Measurements from ENCODE around the gene TRAPPC1. TPM values are rescaled to one million over a fixed set of nuclear protein-coding genes. Genes with fewer than 3 reads are reported as not detected.

Gene TRAPPC1, protein sequence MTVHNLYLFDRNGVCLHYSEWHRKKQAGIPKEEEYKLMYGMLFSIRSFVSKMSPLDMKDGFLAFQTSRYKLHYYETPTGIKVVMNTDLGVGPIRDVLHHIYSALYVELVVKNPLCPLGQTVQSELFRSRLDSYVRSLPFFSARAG
- total RNA-seq (ENCODE audit: low replicate concordance): 145 and 150 TPM in 2 replicates
- long read RNA-seq, partial matches to known transcripts: 0 of 4 reads
- long read RNA-seq, other reads (novel, unspliced or antisense): 0 of 4 reads

DNA sequence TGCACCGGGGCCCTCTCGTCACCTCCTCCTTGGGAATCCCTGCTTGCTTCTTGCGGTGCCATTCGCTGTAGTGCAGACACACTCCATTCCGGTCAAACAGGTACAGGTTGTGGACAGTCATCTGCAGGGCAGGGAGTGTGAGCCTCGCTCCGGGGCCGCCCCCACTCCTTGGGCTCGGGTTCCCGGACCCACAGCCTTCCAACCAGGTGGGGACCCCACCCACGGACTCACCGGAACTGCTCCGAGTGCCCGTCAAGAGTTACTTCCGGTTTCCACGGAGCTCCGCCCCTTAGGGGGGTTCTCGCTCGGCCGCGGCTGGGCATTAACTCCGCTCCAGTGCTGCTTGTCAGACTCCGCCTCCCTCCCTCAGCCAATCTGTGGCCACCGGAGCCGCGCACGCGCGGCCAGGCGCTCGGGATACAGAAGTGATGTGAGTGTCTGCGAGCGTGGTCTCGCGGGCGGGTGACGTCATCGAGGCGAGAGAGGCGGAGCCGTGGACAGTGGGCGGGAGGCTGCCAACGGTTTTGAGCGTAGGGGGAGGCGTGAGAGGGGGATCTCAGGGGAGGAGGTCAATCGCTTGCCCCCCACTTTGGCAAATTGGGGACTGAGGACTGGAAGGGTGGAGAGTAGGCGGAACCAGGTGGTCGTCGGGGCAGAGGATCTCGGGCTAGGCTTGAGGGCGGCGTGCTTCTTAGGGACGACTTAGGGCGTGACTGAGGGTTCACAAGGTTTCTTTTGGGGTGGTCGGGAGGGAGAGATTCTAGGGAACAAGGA lies at the start of gene TRAPPC1, which contains the start of gene CNTROB:
Gene TRAPPC1 (minus strand): TSS at position 238 of the 774 bp plus-strand sequence. CDS start 117 bp downstream, at position 121.
Gene CNTROB (plus strand): TSS at position 498 of the 774 bp plus-strand sequence. CDS start 874 bp downstream, outside the sequence.
- H3K27me3 Mint-ChIP-seq: peaks cover 22% of the 10 kb centered on the region

DNA sequence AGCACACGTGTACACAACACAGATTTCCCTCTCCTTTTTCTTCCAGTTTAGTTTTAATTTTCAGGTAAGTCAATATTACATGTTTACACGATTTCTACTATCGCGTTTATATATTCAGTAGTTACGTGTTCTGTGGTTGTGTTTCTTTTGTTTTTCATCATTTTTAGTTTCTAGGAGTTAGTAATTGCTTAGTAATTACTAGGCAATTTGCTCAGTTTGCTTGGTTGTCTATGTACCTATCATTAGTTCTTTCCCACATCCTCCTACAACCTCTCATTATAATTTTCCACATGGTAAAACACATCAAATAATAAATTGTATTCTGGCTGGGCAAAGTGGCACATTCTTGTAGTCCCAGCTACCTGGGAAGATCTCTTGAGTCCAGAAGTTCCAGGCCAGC lies 46.1 kb upstream of the TRAPPC1 start:
- no peaks in the 10 kb centered on the region for H3K36me3 Mint-ChIP-seq
- DNase-seq (ENCODE audit: extremely low spot score, unreplicated experiment): no peak
- H3K4me1 Mint-ChIP-seq (ENCODE audit: unreplicated experiment): no peaks in the 10 kb centered on the region
- H3K27me3 Mint-ChIP-seq: peaks cover 32% of the 10 kb centered on the region
- H3K27ac Mint-ChIP-seq: no peak overlapping the region
- peaks cover 9% of the 10 kb centered on the region for H3K9me3 Mint-ChIP-seq
- no peak overlapping the region for H3K4me3 Mint-ChIP-seq
- TF ChIP-seq, protein P1, sequence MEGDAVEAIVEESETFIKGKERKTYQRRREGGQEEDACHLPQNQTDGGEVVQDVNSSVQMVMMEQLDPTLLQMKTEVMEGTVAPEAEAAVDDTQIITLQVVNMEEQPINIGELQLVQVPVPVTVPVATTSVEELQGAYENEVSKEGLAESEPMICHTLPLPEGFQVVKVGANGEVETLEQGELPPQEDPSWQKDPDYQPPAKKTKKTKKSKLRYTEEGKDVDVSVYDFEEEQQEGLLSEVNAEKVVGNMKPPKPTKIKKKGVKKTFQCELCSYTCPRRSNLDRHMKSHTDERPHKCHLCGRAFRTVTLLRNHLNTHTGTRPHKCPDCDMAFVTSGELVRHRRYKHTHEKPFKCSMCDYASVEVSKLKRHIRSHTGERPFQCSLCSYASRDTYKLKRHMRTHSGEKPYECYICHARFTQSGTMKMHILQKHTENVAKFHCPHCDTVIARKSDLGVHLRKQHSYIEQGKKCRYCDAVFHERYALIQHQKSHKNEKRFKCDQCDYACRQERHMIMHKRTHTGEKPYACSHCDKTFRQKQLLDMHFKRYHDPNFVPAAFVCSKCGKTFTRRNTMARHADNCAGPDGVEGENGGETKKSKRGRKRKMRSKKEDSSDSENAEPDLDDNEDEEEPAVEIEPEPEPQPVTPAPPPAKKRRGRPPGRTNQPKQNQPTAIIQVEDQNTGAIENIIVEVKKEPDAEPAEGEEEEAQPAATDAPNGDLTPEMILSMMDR (conservative IDR thresholded peaks at IDR 0.05): no peak

More for the DNA sequence above, at the start of gene TRAPPC1, which contains the start of gene CNTROB:
- peaks cover 35% of the 10 kb centered on the region for H3K4me1 Mint-ChIP-seq (ENCODE audit: unreplicated experiment)
- DNase-seq (ENCODE audit: extremely low spot score, unreplicated experiment): peak; percentile 100
- TF ChIP-seq, protein P1 (conservative IDR thresholded peaks at IDR 0.05): no peak
- peaks cover 18% of the 10 kb centered on the region for H3K36me3 Mint-ChIP-seq
- peak within 1 kb of the TSS; percentile 100 for H3K4me3 Mint-ChIP-seq
- peak within 1 kb of the TSS; percentile 97 for H3K27ac Mint-ChIP-seq
- no peaks in the 10 kb centered on the region for H3K9me3 Mint-ChIP-seq

DNA sequence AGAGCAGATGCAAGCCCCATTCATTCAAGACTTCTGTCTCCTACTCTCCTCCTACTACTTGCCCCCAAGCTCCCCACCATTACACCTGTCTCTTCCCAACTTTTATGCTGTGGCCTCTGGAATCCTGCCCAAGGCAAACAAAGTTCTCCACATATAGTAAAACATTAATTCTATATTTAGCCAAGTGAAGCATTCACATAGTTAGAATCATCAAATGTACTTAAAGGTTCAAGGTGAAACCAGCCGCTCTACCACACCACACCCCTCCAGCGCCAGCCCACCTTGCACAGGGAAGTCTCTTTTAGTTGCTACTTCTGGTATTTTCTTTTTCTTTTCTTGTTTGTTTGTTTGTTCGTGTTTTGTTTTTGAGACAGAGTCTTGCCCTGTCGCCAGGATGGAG lies 45.3 kb upstream of the TRAPPC1 start:
- Mint-ChIP-seq H3K36me3 (no peaks in the 10 kb centered on the region), H3K27me3 (peaks cover 27% of the 10 kb centered on the region), H3K4me1 (ENCODE audit: unreplicated experiment) (no peaks in the 10 kb centered on the region), H3K9me3 (peaks cover 9% of the 10 kb centered on the region), H3K27ac (no peak overlapping the region), H3K4me3 (no peak overlapping the region)
- TF ChIP-seq, protein P1 (conservative IDR thresholded peaks at IDR 0.05): no peak
- no peak for DNase-seq (ENCODE audit: extremely low spot score, unreplicated experiment)

DNA sequence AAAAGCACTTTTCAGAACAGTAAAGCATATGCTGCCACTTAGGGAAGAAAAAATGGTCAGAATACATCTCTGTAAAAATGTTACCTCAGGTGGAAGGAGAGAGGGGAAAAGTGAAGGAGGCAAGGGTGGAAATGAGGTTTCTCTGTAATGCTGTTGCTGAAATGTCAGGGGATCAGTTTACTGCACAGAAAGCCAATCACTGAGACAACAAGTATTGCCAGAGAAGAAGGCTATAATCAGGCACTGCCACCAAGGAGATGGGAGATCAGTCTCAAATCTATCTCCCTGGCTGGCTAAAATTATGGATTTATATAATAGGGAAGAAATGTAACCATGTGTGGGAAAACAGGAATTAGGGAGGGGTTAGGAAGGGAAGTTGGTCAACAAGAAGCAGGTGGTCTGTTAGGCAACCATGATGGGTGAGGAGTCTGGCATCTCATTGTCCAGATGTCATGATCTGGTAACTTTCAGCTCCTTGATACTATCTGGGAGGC lies 42.9 kb upstream of the TRAPPC1 start:
- Mint-ChIP-seq H3K9me3 (peaks cover 9% of the 10 kb centered on the region), H3K27ac (no peak overlapping the region), H3K36me3 (no peaks in the 10 kb centered on the region), H3K27me3 (peaks cover 22% of the 10 kb centered on the region), H3K4me3 (no peak overlapping the region), H3K4me1 (ENCODE audit: unreplicated experiment) (no peaks in the 10 kb centered on the region)
- TF ChIP-seq, protein P1 (conservative IDR thresholded peaks at IDR 0.05): no peak
- DNase-seq (ENCODE audit: extremely low spot score, unreplicated experiment): no peak

DNA sequence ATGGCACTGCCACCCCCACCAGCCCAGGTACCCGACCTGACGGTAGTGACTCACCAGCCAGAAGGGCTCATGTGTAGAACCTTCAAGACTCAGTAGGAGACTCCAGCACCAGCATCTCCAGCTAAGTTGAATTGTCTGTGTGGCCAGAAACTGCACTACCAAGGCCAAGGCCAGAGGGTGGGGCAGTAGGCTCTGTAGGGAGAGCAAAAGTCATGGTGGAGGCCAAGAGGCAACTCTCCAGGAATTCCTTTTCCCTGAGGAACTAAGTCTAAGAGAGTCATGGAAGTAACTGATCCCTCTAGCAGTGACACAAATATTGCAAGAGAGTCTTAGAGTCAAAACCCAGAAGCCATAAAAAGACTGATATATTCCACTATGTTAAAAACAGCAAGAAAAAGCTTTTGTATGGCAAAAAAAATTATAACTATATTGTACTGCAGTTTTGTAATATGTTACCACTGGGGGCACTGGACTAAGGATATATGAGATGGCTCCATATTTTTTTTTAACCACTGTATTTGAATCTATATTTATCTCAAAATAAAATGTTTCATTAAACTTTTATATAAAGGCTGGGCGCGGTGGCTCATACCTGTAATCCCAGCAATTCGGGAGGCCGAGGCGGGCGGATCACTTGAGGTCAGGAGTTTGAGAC lies 40.5 kb upstream of the TRAPPC1 start:
- DNase-seq (ENCODE audit: extremely low spot score, unreplicated experiment): no peak
- no peaks in the 10 kb centered on the region for H3K4me1 Mint-ChIP-seq (ENCODE audit: unreplicated experiment)
- H3K9me3 Mint-ChIP-seq: peaks cover 9% of the 10 kb centered on the region
- TF ChIP-seq, protein P1 (conservative IDR thresholded peaks at IDR 0.05): peak; percentile 57
- H3K4me3 Mint-ChIP-seq: no peak overlapping the region
- H3K36me3 Mint-ChIP-seq: no peaks in the 10 kb centered on the region
- no peak overlapping the region for H3K27ac Mint-ChIP-seq
- peaks cover 28% of the 10 kb centered on the region for H3K27me3 Mint-ChIP-seq
